Activated T-cell treated with anti-CD3 and anti-CD28 coated beads for 24 hours (primary cell): ENCODE data around the gene LIPE.

Source experiments
- DNase-seq: peaks from one replicate; pipeline ENCODE4 v3.0.0-alpha.2; 2020; ENCODE audit warnings: low read depth

Gene LIPE

GRCh38 chr19:42412661-42413076 is 14.5 kb downstream of the LIPE start:
- no peak for DNase-seq

- no peak for DNase-seq
Measured at GRCh38 chr19:42412227-42412626, 15.0 kb downstream of the LIPE start.

GRCh38 chr19:42411581-42412178 is 15.5 kb downstream of the LIPE start:
- DNase-seq = no peak

GRCh38 chr19:42410371-42410770 is 16.8 kb downstream of the LIPE start:
- DNase-seq = no peak

- no peak for DNase-seq
Measured at GRCh38 chr19:42409477-42409876, 17.7 kb downstream of the LIPE start.

- DNase-seq = no peak
Measured at GRCh38 chr19:42407816-42408175, 19.4 kb downstream of the LIPE start.

- no peak for DNase-seq
Measured at GRCh38 chr19:42407085-42407815, 19.9 kb downstream of the LIPE start.

GRCh38 chr19:42406111-42406510 is 21.1 kb downstream of the LIPE start:
- DNase-seq = no peak

- DNase-seq = no peak
Measured at GRCh38 chr19:42403586-42403985, 23.6 kb downstream of the LIPE start.

GRCh38 chr19:42402376-42403116 is 24.6 kb downstream of the LIPE start:
- DNase-seq = no peak

GRCh38 chr19:42401365-42402303 is 25.6 kb downstream of the LIPE start:
- peak; percentile 56 for DNase-seq

GRCh38 chr19:42400404-42400803 is 26.8 kb downstream of the LIPE start:
- no peak for DNase-seq

GRCh38 chr19:42397263-42398166 is 29.7 kb downstream of the LIPE start:
- DNase-seq = no peak

- DNase-seq = peak; percentile 97
Measured at GRCh38 chr19:42396381-42397262, 30.6 kb downstream of the LIPE start.

GRCh38 chr19:42394751-42395150 is 32.4 kb downstream of the LIPE start:
- no peak for DNase-seq

- DNase-seq = no peak
Measured at GRCh38 chr19:42392165-42392564, 35.0 kb downstream of the LIPE start.

- DNase-seq = no peak
Measured at GRCh38 chr19:42389899-42390298, 37.3 kb downstream of the LIPE start, which contains the start of gene CNFN. Gene CNFN (minus strand): TSS chr19:42390297. CDS start chr19:42389037, 1,260 bp downstream.

- no peak for DNase-seq
Measured at GRCh38 chr19:42388851-42389489, 38.2 kb downstream of the LIPE start.

- peak; percentile 49 for DNase-seq
Measured at GRCh38 chr19:42386974-42387707, 40.0 kb downstream of the LIPE start.
